HG03378 (cell line): ENCODE results near the gene FBLN1.
"Not testable (repeated sequence)": the region's sequence is repeated elsewhere in the genome, so short reads cannot be mapped to it uniquely, and the experiment has no call there.

ENCODE experiments used
- ATAC-seq: cut with Tn5 transposase; IDR thresholded peaks from one replicate; pipeline ENCODE4 v1.9.1; 2021; ENCODE audit warnings: mild to moderate bottlenecking, moderate library complexity; ENCODE audit not compliant: unreplicated experiment

FBLN1 gene

GRCh38 chr22:45544588-45545170 lies 42.0 kb downstream of the FBLN1 start:
- no peak for ATAC-seq

GRCh38 chr22:45546333-45547015 lies 43.8 kb downstream of the FBLN1 start:
- ATAC-seq: no peak

- no peak for ATAC-seq
Measured at GRCh38 chr22:45547016-45547345, 44.3 kb downstream of the FBLN1 start.

- no peak for ATAC-seq
Measured at GRCh38 chr22:45547731-45548130, 45.0 kb downstream of the FBLN1 start.

GRCh38 chr22:45548247-45548840 lies 45.7 kb downstream of the FBLN1 start:
- no peak for ATAC-seq

GRCh38 chr22:45548991-45549761 lies 46.5 kb downstream of the FBLN1 start:
- no peak for ATAC-seq

GRCh38 chr22:45549762-45550378 lies 47.2 kb downstream of the FBLN1 start:
- ATAC-seq: no peak

- ATAC-seq: no peak
Measured at GRCh38 chr22:45550416-45550815, 47.7 kb downstream of the FBLN1 start.

GRCh38 chr22:45550891-45551290 lies 48.2 kb downstream of the FBLN1 start:
- ATAC-seq: no peak

- no peak for ATAC-seq
Measured at GRCh38 chr22:45551310-45552016, 48.8 kb downstream of the FBLN1 start.

- no peak for ATAC-seq
Measured at GRCh38 chr22:45552017-45552411, 49.3 kb downstream of the FBLN1 start.

- no peak for ATAC-seq
Measured at GRCh38 chr22:45552580-45553350, 50.1 kb downstream of the FBLN1 start.

- no peak for ATAC-seq
Measured at GRCh38 chr22:45553351-45554039, 50.8 kb downstream of the FBLN1 start.

GRCh38 chr22:45554040-45554406 lies 51.3 kb downstream of the FBLN1 start:
- no peak for ATAC-seq

- ATAC-seq: no peak
Measured at GRCh38 chr22:45554861-45555260, 52.2 kb downstream of the FBLN1 start.

GRCh38 chr22:45557926-45558325 lies 55.2 kb downstream of the FBLN1 start:
- ATAC-seq: not testable (repeated sequence)

GRCh38 chr22:45560092-45560491 lies 57.4 kb downstream of the FBLN1 start:
- not testable (repeated sequence) for ATAC-seq

GRCh38 chr22:45560761-45561160 lies 58.1 kb downstream of the FBLN1 start:
- not testable (repeated sequence) for ATAC-seq

GRCh38 chr22:45562102-45562501 lies 59.4 kb downstream of the FBLN1 start:
- no peak for ATAC-seq
